Thymus (tissue), 11 donors: ENCODE measurements around the gene PPM1F. TPM values are rescaled to one million over a fixed set of nuclear protein-coding genes. Genes with fewer than 3 reads are reported as not detected.
"Not testable (repeated sequence)": the region's sequence is repeated elsewhere in the genome, so short reads cannot be mapped to it uniquely, and the experiment has no call there.

Source experiments
- DNase-seq, 9 donors: peaks; one replicate each; pipeline ENCODE4 v3.0.0-alpha.2; 2013; ENCODE audit warnings: low spot score in 9 of 9, low read depth in 6 of 9, missing footprints in 1 of 9
- H3K27ac ChIP-seq, 2 donors: one replicate each; pipeline ENCODE4 v1.5.1; 2013; ENCODE audit warnings: control low read depth in 1 of 2, low read depth in 1 of 2, low read length in 1 of 2, mild to moderate bottlenecking in 1 of 2, moderate library complexity in 1 of 2
- H3K27me3 ChIP-seq, 2 donors: one replicate each; pipeline ENCODE4 v1.5.1; 2013; ENCODE audit warnings: low read length in 1 of 2; ENCODE audit not compliant: control insufficient read depth in 2 of 2, insufficient read depth in 1 of 2
- H3K36me3 ChIP-seq, 2 donors: one replicate each; pipeline ENCODE4 v1.5.1; 2013; ENCODE audit warnings: low read length in 1 of 2, mild to moderate bottlenecking in 1 of 2, moderate library complexity in 1 of 2; ENCODE audit not compliant: control insufficient read depth in 2 of 2, insufficient read depth in 2 of 2
- H3K4me1 ChIP-seq, 2 donors: one replicate each; pipeline ENCODE4 v1.5.1; 2013; ENCODE audit warnings: low read length in 2 of 2; ENCODE audit not compliant: control insufficient read depth in 2 of 2, insufficient read depth in 2 of 2
- H3K4me3 ChIP-seq, 2 donors: one replicate each; pipeline ENCODE4 v1.5.1; 2013; ENCODE audit warnings: low read length in 2 of 2, control low read depth in 1 of 2, mild to moderate bottlenecking in 1 of 2
- H3K9me3 ChIP-seq, 2 donors: one replicate each; pipeline ENCODE4 v1.5.1; 2013; ENCODE audit warnings: low read length in 1 of 2, mild to moderate bottlenecking in 1 of 2; ENCODE audit not compliant: control insufficient read depth in 2 of 2, insufficient read depth in 1 of 2
- WGBS: extraction: QIAGEN DNeasy Blood & Tissue Kit; methylation state at CpG from one replicate; pipeline ENCODE4 v1.1.7; 2013; 5-methylcytosine and 5-hydroxymethylcytosine counted together
- polyA plus RNA-seq: library from polyadenylated mRNA; stranded (reverse); fragments of 200-250 nt; gene quantifications from one replicate; pipeline ENCODE4 v1.2.3, GENCODE V29; 2013
- total RNA-seq: library from RNA; stranded (reverse); fragments of 120-200 nt; gene quantifications from one replicate; pipeline ENCODE4 v1.2.4, GENCODE V29; 2013
- donor health status: healthy.

The PPM1F gene
- total and polyA plus RNA-seq, 2 donors: 10.5 to 13.0 TPM

DNA sequence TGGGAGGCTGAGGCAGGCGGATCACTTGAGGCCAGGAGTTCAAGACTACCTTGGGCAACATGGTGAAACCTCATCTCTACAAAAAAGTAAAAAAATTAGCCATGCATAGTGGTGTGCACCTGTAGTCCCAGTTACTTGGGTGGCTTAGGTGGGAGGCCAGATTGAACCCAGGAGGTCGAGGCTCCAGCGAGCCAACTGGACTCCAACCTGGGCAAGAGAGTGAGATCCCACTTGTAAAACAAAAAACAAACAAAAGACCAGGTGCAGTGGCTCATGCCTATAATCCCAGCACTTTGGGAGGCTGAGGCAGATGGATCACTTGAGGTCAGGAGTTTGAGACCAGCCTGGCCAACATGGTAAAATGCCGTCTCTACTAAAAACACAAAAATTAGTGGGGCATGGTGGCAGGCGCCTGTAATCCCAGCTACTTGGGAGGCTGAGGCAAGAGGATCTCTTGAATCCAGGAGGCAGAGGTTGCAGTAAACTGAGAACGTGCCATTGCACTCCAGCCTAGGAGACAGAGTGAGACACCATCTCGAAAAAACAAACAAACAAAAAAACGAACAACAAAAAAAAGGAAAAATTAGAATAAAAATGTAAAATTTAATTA lies 38.5 kb downstream of the PPM1F start:
- H3K4me1 ChIP-seq, H3K9me3 ChIP-seq, H3K27ac ChIP-seq, H3K4me3 ChIP-seq, H3K27me3 ChIP-seq, DNase-seq, H3K36me3 ChIP-seq: not testable (repeated sequence)
- 98% methylated on average over 8 of the region's 8 CpGs for WGBS

DNA sequence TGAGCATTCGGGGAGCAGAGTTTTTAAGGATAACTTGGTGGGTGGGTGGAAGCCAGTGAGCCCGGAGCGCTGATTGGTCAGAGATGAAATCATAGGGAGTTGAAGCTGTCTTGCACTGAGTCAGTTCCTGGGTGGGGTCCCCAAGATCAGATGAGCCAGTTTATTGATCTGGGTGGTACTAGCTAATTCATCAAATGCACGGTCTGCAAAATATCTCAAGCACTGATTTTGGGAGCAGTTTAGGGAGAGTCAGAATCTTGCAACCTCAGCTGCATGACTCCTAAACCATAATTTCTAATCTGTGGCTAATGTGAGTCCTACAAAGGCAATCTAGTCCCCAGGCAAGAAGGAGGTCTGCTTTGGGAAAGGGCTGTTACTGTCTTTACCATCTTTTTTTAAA lies 42.3 kb downstream of the PPM1F start:
- H3K27me3 ChIP-seq: not testable (repeated sequence)

DNA sequence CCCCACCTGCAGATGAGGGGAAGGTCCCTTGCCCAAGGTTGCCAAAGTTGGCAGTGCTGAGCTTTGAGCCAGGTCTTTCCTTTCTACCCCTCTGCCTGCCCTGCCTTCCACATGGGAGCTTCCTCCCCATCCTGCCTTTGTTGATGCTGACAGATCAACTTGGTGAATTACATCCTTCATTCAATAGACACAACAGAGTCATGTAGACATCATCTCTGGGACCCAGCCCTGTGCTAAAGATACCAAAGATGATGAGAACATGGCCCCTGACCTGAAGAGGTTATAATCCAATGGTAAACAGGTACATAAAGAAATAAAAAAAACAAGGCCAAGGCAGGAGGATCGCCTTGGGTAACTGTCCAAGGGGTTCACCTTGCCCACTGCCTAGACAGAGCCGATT lies 42.8 kb downstream of the PPM1F start:
- H3K27ac ChIP-seq: no peak overlapping the region
- no peak for DNase-seq
- WGBS: 97% methylated on average over 2 of the region's 2 CpGs

More for the DNA sequence above, 42.3 kb downstream of the PPM1F start:
- not testable (repeated sequence) for H3K4me1 ChIP-seq, H3K4me3 ChIP-seq, H3K36me3 ChIP-seq, H3K27ac ChIP-seq, DNase-seq, H3K9me3 ChIP-seq
- WGBS: 96% methylated on average over 4 of the region's 4 CpGs

DNA sequence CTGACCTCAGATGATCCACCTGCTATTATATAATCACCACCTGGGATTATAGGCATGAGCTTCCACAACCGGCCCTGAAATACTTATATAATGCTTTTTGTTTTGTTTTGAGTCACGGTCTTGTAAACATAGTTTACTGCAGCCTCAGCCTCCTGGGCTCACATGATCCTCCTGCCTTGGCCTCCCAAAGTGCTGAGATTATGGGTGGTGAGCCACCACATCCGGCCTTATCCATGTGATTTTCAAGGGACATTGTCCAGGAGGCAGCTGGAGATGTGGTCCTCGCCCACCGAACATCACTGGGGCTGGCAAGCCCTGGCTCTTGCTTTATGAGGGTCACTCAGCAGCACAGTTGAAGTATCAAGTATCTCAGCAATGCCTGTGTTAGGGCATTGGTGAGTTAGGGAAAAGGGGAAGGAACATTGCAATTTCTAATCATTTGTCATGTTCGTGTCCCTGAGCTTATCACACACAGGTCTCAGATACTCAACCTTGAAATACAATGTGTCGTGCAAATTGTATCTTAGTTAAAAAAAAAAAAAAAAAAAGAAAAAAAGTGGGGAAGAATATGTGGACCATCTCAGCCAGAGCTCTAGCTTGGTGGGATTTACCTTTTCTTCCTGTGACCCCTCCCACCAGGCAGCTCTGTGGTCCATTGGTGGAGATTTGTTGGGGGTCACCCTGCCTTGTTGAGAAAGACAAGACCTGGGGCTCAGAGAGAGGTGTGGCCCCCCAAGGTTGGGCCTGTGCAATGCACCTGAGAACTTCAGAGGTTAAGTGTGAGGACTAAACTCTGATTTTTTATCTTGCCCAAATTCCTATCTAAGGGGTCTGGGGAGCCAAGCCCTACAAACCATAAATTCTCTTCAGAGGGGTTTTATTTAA lies 44.8 kb downstream of the PPM1F start:
- Histone ChIP-seq H3K9me3 (no peaks in the 10 kb centered on the region), H3K27me3 (no peaks in the 10 kb centered on the region), H3K27ac (no peak overlapping the region), H3K4me3 (no peak overlapping the region), H3K36me3 (no peaks in the 10 kb centered on the region), H3K4me1 (no peaks in the 10 kb centered on the region)
- DNase-seq: no peak
- WGBS: over 99% methylated on average over 7 of the region's 7 CpGs

More for the DNA sequence above, 42.8 kb downstream of the PPM1F start:
- H3K9me3 ChIP-seq: no peaks in the 10 kb centered on the region
- no peak overlapping the region for H3K4me3 ChIP-seq
- H3K27me3 ChIP-seq: no peaks in the 10 kb centered on the region
- H3K4me1 ChIP-seq: no peaks in the 10 kb centered on the region
- no peaks in the 10 kb centered on the region for H3K36me3 ChIP-seq

DNA sequence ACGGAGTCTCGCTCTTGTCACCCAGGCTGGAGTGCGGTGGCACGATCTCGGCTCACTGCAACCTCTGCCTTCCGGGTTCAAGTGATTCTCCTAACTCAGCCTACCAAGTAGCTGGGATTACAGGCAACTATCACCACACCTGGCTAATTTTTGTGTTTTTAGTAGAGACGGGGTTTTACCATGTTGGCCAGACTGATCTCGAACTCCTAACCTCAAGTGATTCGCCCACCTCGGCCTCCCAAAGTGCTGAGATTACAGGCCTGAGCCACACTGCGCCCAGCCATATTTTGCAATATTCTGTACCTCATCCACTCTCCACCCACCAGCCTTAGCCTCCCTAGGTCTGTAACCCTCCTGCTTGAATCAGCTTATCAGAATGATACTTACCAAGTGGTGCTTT lies 47.4 kb downstream of the PPM1F start:
- H3K4me3 ChIP-seq, H3K4me1 ChIP-seq, H3K27me3 ChIP-seq, H3K27ac ChIP-seq, H3K36me3 ChIP-seq, H3K9me3 ChIP-seq, DNase-seq: not testable (repeated sequence)
- 97% methylated on average over 11 of the region's 11 CpGs for WGBS

DNA sequence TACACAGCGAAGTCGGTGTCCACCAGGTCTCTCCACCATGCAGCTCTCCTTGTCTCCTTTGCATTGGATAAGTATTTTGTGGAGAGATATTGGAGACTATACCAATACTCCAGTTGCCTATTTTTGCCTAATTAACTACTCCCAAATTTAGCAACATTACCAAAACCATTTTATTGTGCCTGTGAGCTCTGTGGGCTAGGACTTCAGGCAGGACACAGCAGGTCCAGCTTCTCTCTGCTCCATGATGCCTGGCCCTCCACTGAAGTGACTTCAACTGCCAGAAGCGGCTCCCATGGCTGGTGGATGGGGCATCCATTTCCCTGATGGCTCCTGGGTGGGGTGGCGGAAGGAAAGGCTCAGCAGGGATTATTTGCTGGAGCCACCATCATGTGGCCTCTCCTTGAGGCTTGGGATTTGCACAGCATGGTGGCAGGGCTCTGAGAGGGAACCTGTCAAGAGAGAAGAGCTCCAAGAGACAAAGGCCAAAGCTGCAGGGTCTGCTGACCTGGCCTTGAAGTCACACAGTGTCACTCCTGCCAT lies 48.3 kb downstream of the PPM1F start:
- H3K4me3 ChIP-seq: no peak overlapping the region
- WGBS: 97% methylated on average over 4 of the region's 4 CpGs
- H3K9me3 ChIP-seq: no peaks in the 10 kb centered on the region
- no peak overlapping the region for H3K27ac ChIP-seq
- H3K36me3 ChIP-seq: no peaks in the 10 kb centered on the region
- H3K27me3 ChIP-seq: no peaks in the 10 kb centered on the region
- no peak for DNase-seq
- no peaks in the 10 kb centered on the region for H3K4me1 ChIP-seq

DNA sequence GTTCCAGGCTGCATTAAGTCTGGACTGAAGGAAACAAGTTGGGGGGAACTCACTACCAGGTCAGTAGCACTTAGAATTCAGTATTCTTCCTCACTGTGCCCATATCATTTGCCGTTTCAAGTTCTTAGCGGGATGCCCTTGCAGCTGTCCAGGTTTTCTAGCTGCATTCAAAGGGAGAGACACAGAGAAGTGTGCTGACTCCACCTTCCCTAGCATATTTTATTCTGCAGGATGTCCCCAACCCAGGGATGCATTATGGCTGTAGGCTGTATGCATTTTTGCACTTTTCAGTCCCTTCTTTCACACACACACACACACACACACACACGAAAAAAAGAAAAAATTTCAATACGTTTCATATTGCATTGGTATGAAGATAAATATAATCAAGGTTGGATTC lies 49.4 kb downstream of the PPM1F start:
- H3K4me3 ChIP-seq: no peak overlapping the region
- no peaks in the 10 kb centered on the region for H3K9me3 ChIP-seq
- no peaks in the 10 kb centered on the region for H3K4me1 ChIP-seq
- no peaks in the 10 kb centered on the region for H3K27me3 ChIP-seq
- no peaks in the 10 kb centered on the region for H3K36me3 ChIP-seq
- WGBS: 98% methylated on average over 4 of the region's 4 CpGs
- DNase-seq: no peak
- no peak overlapping the region for H3K27ac ChIP-seq

DNA sequence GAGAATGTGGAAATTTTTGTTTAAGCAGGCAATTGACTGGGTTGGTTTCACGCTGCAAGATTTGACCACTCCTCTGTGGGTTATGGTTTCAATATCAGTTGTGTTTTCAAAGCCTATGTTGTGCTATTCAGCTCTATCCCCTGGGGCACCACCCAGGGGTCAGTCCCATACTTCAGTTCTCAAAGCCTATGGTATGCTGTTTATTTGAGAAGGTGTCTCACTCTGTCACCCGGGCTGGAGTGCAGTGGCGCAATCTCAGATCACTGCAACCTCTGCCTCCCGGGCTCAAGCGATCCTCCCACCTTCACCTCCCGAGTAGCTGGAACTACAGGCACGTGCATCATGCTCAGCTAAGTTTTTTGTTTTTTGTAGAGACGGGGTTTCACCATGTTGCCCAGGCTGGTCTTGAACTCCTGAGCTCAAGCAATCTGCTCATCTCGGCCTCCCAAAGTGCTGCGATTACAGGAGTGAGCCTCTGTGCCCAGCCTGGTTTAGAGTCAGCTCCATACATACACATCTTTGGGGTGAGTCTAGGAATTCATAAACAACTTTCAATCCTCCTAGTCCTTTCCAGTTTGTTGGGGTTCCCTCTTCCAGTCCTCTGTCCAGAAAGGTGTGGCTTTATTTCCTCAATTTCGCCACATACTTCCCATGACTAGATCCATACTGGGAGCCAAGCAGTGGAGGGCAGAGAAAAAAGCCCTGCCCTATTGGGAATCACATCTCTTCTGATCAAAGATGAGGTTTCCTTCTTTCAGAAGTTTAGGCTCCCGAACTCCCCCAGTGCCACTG lies 50.2 kb downstream of the PPM1F start:
- WGBS: 96% methylated on average over 12 of the region's 12 CpGs
- H3K27me3 ChIP-seq: no peaks in the 10 kb centered on the region
- no peak for DNase-seq
- H3K4me1 ChIP-seq: no peaks in the 10 kb centered on the region
- H3K9me3 ChIP-seq: no peaks in the 10 kb centered on the region
- H3K4me3 ChIP-seq: no peak overlapping the region
- no peak overlapping the region for H3K27ac ChIP-seq
- H3K36me3 ChIP-seq: no peaks in the 10 kb centered on the region
